COLO668 (cell line): ENCODE measurements around the gene SLCO2B1.
A peak's percentile ranks its signal among the peaks of the same experiment; 100 is the strongest.

Experiments used
- DNase-seq: peaks from one replicate; lab custom pipeline; 2025; ENCODE audit not compliant: unreplicated experiment; lab: John Stamatoyannopoulos, UW

SLCO2B1 gene

GRCh38 chr11:75191330-75191717 lies 40.4 kb downstream of the SLCO2B1 start:
- no peak for DNase-seq

DNA sequence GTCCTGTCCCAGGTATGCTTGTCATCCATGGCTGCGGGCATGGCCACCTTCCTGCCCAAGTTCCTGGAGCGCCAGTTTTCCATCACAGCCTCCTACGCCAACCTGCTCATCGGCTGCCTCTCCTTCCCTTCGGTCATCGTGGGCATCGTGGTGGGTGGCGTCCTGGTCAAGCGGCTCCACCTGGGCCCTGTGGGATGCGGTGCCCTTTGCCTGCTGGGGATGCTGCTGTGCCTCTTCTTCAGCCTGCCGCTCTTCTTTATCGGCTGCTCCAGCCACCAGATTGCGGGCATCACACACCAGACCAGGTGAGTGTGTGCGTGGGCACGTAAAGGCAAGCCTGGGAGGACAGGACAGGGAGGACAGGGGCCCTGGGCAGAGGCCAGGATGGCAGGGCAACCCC lies 42.4 kb downstream of the SLCO2B1 start:
- no peak for DNase-seq

DNA sequence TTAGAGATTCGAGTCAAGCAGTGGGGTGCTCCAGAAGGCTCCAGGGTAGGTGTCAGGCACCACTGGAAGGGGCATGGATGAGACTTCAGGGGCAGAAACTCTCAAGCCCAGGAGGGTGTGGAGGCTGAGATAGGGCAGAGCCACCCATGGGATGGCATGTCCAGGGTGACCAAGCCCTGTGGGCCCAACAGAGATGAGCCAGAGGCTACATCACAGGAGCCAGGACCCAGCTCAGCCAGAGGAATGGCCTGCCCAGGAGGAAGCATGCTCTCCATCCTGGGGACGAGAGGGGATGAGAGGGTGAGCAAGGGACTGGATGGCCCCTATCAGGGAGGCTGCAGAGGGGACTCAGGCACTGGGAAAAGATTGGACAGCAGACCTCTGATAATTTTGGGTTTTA lies 42.8 kb downstream of the SLCO2B1 start:
- DNase-seq, result no peak

DNA sequence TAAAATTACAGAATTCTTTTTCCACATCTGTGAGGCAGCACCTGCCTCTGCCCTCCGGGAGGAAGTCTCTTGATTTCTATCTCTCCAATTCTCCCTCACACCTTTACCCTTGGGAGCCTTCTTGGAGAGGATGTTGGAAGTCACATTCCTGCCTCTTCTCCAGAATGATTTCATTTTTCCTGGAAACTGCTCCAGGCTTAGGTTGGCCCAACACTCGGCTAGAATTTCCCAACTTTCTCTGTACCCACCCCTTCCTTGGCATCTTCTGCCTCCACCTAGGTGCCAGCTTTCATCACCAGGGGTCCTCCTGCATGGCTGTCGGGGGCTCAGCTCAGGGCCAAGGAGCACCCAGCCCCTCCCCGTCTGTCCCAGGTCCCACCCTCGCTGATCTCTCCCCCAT lies 43.2 kb downstream of the SLCO2B1 start:
- DNase-seq, result no peak

DNA sequence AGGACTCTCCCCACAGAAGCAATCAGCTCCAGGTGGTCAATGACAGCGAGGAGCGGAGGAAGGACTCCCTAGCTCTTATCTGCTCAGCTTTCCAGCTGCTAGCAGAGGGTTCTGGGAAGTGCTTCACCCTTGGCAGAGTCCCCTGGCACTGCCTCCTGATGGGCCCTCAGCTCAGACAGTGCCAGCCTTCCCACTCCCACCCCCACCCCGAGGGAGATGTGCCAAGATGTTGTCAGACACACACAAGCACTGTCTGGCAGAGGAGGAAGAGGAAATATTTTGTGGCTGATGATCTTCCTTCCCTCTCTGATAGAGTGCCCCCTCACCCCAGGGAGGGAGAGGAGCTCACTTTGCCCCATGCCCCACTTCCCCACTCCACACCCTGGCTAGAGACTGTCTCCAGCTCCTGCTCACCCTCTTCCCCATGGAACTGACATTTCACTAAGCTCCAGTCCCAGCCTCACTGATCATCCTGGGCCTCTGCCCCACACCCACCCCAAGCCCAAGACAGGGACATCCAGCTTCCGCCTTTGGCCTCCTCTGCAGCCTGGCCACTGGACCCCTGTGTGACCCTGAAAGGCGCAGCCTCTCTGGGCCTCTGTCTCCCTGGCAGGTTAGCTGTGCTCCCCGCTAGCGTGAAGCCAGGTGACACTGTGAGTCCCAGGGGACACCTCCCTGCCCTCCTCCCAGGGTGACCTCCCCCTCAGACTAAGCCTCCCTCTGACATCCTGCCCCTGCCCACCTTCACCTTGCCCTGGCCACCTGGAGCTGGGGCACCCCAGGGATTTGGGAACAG lies 44.5 kb downstream of the SLCO2B1 start:
- DNase-seq, result no peak

- no peak for DNase-seq
Observed at GRCh38 chr11:75196426-75196825, 45.5 kb downstream of the SLCO2B1 start.

- DNase-seq, result no peak
Observed at GRCh38 chr11:75197512-75198277, 46.8 kb downstream of the SLCO2B1 start.

DNA sequence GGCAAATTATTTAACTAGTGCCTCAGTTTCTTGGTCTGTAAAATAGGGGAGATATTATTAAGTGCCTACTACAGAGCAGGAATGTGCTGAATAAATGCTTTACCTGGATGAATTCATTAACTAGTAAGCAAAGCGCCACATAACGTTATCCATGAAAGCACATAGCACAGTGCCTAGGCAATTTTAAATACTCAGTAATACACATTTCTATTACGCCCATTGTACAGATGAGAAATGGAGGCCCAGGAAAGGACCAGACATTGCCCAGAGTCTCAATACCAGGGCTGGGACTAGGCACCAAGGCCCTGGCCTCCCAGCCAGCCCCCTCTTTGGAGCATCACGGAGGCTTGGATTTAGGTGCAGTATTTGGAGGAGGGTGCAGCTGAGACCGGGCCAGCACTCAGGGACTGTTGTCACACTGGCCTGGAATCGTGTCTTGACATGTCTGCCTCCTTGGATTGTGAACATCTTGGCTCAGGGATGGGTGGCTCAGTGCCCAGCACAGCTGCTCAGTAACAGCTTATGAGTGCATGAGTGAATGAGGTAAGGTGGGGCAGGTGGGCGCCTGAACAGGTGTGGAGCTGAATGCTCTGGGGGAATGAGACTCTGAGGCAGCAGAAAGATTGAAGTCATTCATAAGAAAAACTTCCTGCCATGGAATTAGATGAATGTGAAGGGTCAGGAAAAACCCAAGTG lies 47.5 kb downstream of the SLCO2B1 start:
- DNase-seq, result no peak

GRCh38 chr11:75199412-75199955 lies 48.6 kb downstream of the SLCO2B1 start:
- DNase-seq, result peak; percentile 22

DNA sequence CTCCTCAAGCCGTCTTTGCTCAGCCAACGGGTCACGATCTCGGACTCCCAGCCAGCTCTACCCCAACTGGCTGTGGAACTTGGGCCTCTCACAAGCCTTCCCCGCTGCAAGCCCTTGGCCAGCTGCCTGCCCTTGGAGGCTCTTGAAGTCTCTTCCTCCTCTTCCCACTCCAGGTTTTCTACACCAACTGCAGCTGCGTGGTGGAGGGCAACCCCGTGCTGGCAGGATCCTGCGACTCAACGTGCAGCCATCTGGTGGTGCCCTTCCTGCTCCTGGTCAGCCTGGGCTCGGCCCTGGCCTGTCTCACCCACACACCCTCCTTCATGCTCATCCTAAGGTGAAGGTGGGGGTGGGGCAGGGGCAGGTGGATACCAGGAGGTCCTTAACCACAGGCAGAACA lies 49.1 kb downstream of the SLCO2B1 start:
- DNase-seq, result no peak

DNA sequence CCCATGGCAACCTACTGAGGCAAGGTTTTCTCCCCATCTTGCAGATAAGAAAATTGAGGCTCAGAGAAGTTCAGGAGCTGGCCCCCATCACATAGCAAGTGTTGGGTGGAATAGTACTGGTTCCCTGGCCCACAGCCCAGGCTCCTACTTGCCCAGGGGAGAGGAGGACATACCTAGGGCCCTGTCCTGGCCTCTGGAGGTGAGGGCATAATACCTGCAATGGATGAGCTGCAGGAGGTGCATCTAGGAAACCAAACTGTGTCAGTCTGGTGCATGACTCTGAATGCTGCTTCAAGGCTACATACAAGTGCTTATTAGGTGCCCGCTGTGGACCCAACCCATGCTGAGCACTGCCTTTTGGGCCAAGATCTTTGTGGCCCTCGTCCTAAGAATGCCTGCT lies 49.6 kb downstream of the SLCO2B1 start:
- no peak for DNase-seq

GRCh38 chr11:75201771-75202170 lies 50.9 kb downstream of the SLCO2B1 start:
- DNase-seq, result no peak

DNA sequence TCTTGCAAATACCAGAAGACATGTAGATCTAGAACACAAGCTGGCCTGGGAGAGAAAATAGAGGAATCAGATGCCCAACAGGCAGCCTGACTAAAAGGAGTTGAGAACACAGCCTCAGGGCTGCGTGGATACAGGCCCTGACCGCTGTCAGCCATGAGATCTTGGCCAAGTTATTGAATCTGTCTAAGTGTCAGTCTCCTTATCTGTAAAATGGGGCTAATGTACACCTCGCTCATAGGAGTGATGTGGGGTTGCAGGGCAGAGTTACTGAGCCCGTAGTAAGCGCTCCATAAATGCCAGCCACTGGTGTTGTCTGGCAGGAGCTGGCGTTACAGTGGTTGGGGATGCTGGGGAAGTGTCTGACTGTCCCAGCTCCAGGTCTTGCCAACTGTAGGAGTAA lies 51.3 kb downstream of the SLCO2B1 start:
- no peak for DNase-seq

- no peak for DNase-seq
Observed at GRCh38 chr11:75203138-75203537, 52.2 kb downstream of the SLCO2B1 start.

- no peak for DNase-seq
Observed at GRCh38 chr11:75203641-75204011, 52.7 kb downstream of the SLCO2B1 start.

DNA sequence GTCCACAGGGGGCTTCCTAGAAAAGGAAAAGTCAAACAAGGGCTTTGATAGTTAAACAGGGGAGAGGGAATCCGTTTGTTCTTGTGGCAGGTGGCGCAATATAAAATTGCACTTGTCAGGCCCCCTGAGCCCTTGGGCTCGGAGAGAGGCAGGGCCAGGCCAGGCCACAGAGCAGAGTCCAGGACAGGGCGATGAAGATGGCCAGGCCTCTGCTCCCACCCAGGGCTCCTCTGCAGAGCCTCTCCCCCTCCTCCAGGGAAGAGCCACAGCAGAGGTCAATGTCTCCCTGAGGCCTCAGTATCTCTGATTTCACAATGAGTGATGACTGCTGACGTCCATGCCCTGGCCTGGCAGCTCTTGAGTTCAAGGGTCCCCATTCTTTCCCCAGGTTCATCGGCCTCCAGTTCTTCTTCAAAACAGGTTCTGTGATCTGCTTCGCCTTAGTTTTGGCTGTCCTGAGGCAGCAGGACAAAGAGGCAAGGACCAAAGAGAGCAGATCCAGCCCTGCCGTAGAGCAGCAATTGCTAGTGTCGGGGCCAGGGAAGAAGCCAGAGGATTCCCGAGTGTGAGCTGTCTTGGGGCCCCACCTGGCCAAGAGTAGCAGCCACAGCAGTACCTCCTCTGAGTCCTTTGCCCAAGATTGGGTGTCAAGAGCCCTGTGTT lies 53.2 kb downstream of the SLCO2B1 start:
- no peak for DNase-seq

GRCh38 chr11:75204685-75205563 lies 54.0 kb downstream of the SLCO2B1 start:
- DNase-seq, result peak; percentile 70

- DNase-seq, result no peak
Observed at GRCh38 chr11:75205564-75206020, 54.7 kb downstream of the SLCO2B1 start.

DNA sequence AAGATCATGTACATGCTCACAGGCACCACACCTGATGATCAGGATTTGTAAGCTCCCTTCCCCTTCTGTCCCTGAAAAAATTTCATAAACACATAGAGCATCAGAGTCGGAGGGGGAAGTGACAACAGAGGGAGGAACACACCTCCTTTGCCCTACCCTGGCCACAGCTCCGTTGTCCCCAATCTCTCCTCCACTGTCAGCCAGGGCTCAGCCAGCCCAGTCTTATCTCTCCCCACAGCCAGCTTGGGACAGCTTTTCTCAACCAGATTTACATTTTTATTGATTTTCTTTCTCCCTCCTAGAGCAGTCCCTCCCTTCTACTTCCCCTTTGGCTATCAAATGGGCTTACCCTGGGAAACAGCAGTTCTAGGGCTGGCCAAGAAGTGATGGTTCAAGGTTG lies 57.5 kb downstream of the SLCO2B1 start:
- no peak for DNase-seq

- no peak for DNase-seq
Observed at GRCh38 chr11:75212411-75212810, 61.5 kb downstream of the SLCO2B1 start.
